Measurements from ENCODE around the gene PLXNB3.

DNA sequence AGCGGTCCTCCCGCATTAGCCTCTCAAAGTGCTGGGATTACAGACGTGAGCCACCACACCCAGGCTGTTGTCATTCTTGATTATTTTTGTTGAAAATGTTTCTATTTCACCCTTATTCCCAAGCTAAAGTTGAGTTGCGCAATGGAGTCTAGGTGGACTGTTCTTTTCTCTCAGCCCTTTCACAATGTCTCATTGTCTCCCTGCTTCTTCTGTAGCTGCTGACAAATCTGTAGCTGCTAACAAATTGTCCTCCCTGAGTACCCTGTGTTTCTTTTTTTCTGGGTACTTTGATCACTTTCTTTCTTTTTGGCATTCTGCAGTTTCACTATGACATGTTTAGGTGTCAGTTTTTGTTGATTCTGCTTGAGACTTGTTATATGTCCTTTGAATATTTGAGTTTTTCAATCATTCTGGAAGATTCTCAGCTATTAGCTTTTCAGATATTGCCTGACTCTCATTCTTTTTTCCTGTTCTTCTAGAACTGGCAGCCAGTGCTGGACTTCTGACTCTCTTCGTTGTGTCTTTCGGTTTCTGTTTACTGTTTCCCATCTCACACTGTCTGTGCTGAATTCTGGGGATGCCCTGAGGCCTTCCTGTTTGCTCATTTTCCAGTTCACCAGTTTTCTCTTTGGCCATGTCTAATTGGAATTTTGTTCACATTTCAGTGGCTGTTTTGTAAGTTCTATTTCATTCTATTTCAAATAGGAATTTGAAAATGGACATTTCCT, 32.8 kb upstream of the PLXNB3 start:
- TF ChIP-seq, protein P1, sequence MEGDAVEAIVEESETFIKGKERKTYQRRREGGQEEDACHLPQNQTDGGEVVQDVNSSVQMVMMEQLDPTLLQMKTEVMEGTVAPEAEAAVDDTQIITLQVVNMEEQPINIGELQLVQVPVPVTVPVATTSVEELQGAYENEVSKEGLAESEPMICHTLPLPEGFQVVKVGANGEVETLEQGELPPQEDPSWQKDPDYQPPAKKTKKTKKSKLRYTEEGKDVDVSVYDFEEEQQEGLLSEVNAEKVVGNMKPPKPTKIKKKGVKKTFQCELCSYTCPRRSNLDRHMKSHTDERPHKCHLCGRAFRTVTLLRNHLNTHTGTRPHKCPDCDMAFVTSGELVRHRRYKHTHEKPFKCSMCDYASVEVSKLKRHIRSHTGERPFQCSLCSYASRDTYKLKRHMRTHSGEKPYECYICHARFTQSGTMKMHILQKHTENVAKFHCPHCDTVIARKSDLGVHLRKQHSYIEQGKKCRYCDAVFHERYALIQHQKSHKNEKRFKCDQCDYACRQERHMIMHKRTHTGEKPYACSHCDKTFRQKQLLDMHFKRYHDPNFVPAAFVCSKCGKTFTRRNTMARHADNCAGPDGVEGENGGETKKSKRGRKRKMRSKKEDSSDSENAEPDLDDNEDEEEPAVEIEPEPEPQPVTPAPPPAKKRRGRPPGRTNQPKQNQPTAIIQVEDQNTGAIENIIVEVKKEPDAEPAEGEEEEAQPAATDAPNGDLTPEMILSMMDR (IDR thresholded peaks at IDR 0.05): no peak
- TF ChIP-seq POLR2AphosphoS5 (IDR thresholded peaks at IDR 0.05): no peak
